HEK293T (cell line): ENCODE results near the gene OBP2B.

Experiments used
- ARNT ChIP-seq: fragments of 450-650 bp; IDR thresholded peaks from 2 replicates; pipeline ENCODE4 v1.6.1; 2017; ENCODE audit warnings: mild to moderate bottlenecking
- BHLHE40 ChIP-seq: fragments of 450-650 bp; IDR thresholded peaks from 2 replicates; pipeline ENCODE4 v1.6.1; 2016; ENCODE audit warnings: mild to moderate bottlenecking, moderate library complexity, borderline replicate concordance
- ELF4 ChIP-seq: fragments of 450-650 bp; IDR thresholded peaks from 2 replicates; pipeline ENCODE4 v1.6.1; 2017; ENCODE audit warnings: antibody characterized with exemption
- FOXA1 ChIP-seq: fragments of 450-650 bp; IDR thresholded peaks from 2 replicates; pipeline ENCODE4 v1.6.1; 2016; ENCODE audit warnings: mild to moderate bottlenecking
- FOXK2 ChIP-seq: fragments of 450-650 bp; IDR thresholded peaks from 2 replicates; pipeline ENCODE4 v1.6.1; 2016; ENCODE audit warnings: mild to moderate bottlenecking
- FOXM1 ChIP-seq: fragments of 450-650 bp; IDR thresholded peaks from 2 replicates; pipeline ENCODE4 v1.6.1; 2017; ENCODE audit warnings: mild to moderate bottlenecking, borderline replicate concordance
- HDGF ChIP-seq: fragments of 450-650 bp; IDR thresholded peaks from 2 replicates; pipeline ENCODE4 v1.6.1; 2017; ENCODE audit warnings: antibody characterized with exemption, borderline replicate concordance
- PKNOX1 ChIP-seq: fragments of 450-650 bp; IDR thresholded peaks from 2 replicates; pipeline ENCODE4 v1.6.1; 2016
- SUZ12 ChIP-seq: fragments of 450-650 bp; IDR thresholded peaks from 2 replicates; pipeline ENCODE4 v1.6.1; 2016; ENCODE audit warnings: mild to moderate bottlenecking
- TARDBP ChIP-seq: fragments of 450-650 bp; IDR thresholded peaks from 2 replicates; pipeline ENCODE4 v1.6.1; 2016
- ZNF384 ChIP-seq: fragments of 450-650 bp; IDR thresholded peaks from 2 replicates; pipeline ENCODE4 v1.6.1; 2016

- TF ChIP-seq SUZ12 = no peak
- TF ChIP-seq BHLHE40 = no peak
- no peak for TF ChIP-seq ARNT
- TF ChIP-seq ZNF384 = no peak
- no peak for TF ChIP-seq PKNOX1
- TF ChIP-seq FOXK2 = no peak
- TF ChIP-seq ELF4 = no peak
- no peak for TF ChIP-seq FOXA1
- no peak for TF ChIP-seq HDGF
- TF ChIP-seq TARDBP = no peak
- no peak for TF ChIP-seq FOXM1
Observed at GRCh38 chr9:133182151-133182550, 26.9 kb downstream of the OBP2B start.
